ENCODE data around the gene SURF4. TPM values are rescaled to one million over a fixed set of nuclear protein-coding genes. Genes with fewer than 3 reads are reported as not detected.

SURF4 gene
- polyA plus RNA-seq, 2 of the 4 experiments (the other 2 are of a cell fraction): 159 to 169 TPM

- 63% methylated on average over 13 of the region's 14 CpGs for WGBS (ENCODE audit: missing lambda C conversion rate)
Measured at GRCh38 chr9:133322701-133323100, 53.2 kb downstream of the SURF4 start.

GRCh38 chr9:133321411-133321935 lies 54.4 kb downstream of the SURF4 start:
- Histone ChIP-seq H3K4me1 (no peaks in the 10 kb centered on the region), H3K4me2 (no peak overlapping the region), H3K4me3 (no peak overlapping the region), H3K27ac (no peak overlapping the region), H3K9me3 (0 out of 3 replicates have a peak, but pooled peaks cover 5% of the 10 kb centered on the region)
- POLR2A ChIA-PET: no interaction called here
- CTCF ChIA-PET: interaction anchor here (0.9 to 1.8 kb wide), 2 partner anchors 82 to 136 kb away, joined by 5 read pairs; no protein-coding TSS in a partner anchor
- no peak for DNase-seq (ENCODE audit: low read depth in 1 of 2, low spot score in 1 of 2)
- no peak for FAIRE-seq
- TF ChIP-seq, protein P1, sequence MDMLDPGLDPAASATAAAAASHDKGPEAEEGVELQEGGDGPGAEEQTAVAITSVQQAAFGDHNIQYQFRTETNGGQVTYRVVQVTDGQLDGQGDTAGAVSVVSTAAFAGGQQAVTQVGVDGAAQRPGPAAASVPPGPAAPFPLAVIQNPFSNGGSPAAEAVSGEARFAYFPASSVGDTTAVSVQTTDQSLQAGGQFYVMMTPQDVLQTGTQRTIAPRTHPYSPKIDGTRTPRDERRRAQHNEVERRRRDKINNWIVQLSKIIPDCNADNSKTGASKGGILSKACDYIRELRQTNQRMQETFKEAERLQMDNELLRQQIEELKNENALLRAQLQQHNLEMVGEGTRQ (IDR thresholded peaks at IDR 0.05): no peak
- TF ChIP-seq FOSB (CRISPR knock-in tag; IDR thresholded peaks at IDR 0.05): no peak
- no peak for TF ChIP-seq KDM5A (IDR thresholded peaks at IDR 0.05)
- no peak for TF ChIP-seq TP53 (CRISPR knock-in tag; IDR thresholded peaks at IDR 0.05)
- no peak for TF ChIP-seq ELK1 (IDR thresholded peaks at IDR 0.05; ENCODE audit: low read depth, low read length)
- no peak for TF ChIP-seq CBX2 (IDR thresholded peaks at IDR 0.05; ENCODE audit: borderline replicate concordance, low read depth)
- TF ChIP-seq, protein P2, sequence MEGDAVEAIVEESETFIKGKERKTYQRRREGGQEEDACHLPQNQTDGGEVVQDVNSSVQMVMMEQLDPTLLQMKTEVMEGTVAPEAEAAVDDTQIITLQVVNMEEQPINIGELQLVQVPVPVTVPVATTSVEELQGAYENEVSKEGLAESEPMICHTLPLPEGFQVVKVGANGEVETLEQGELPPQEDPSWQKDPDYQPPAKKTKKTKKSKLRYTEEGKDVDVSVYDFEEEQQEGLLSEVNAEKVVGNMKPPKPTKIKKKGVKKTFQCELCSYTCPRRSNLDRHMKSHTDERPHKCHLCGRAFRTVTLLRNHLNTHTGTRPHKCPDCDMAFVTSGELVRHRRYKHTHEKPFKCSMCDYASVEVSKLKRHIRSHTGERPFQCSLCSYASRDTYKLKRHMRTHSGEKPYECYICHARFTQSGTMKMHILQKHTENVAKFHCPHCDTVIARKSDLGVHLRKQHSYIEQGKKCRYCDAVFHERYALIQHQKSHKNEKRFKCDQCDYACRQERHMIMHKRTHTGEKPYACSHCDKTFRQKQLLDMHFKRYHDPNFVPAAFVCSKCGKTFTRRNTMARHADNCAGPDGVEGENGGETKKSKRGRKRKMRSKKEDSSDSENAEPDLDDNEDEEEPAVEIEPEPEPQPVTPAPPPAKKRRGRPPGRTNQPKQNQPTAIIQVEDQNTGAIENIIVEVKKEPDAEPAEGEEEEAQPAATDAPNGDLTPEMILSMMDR (IDR thresholded peaks at IDR 0.05): no peak
- TF ChIP-seq NPAS2 (CRISPR knock-in tag; IDR thresholded peaks at IDR 0.05; ENCODE audit: borderline replicate concordance): no peak
- TF ChIP-seq MAZ (IDR thresholded peaks at IDR 0.05; ENCODE audit: borderline replicate concordance, low read depth, low read length): no peak
- no peak for TF ChIP-seq PBX3 (IDR thresholded peaks at IDR 0.05)
- no peak for TF ChIP-seq FOXS1 (CRISPR knock-in tag; IDR thresholded peaks at IDR 0.05)
- 67% methylated on average over 13 of the region's 13 CpGs for WGBS (ENCODE audit: missing lambda C conversion rate)
- ATAC-seq: no peak

More at GRCh38 chr9:133322701-133323100, 53.2 kb downstream of the SURF4 start:
- no peak overlapping the region for H3K4me2 ChIP-seq
- H3K27ac ChIP-seq: no peak overlapping the region
- CTCF ChIA-PET: interaction anchor here (0.6 kb wide), 1 partner anchor 83 kb away, joined by 3 read pairs; no protein-coding TSS in a partner anchor
- ATAC-seq: no peak
- POLR2A ChIA-PET: no interaction called here
- no peak for TF ChIP-seq RAD21 (conservative IDR thresholded peaks at IDR 0.05 in 1 of 2, IDR thresholded peaks at IDR 0.05 in 1 of 2)
- TF ChIP-seq JUNB (IDR thresholded peaks at IDR 0.05): no peak
- TF ChIP-seq MAZ (IDR thresholded peaks at IDR 0.05; ENCODE audit: borderline replicate concordance, low read depth, low read length): no peak
- TF ChIP-seq HOXB5 (CRISPR knock-in tag; IDR thresholded peaks at IDR 0.05): no peak
- no peak for TF ChIP-seq POLR2AphosphoS2 (conservative IDR thresholded peaks at IDR 0.05; ENCODE audit: low read length)
- TF ChIP-seq HOXA7 (CRISPR knock-in tag; IDR thresholded peaks at IDR 0.05): no peak
- TF ChIP-seq EHF (CRISPR knock-in tag; IDR thresholded peaks at IDR 0.05): no peak
- no peak for TF ChIP-seq EP300 (IDR thresholded peaks at IDR 0.05)
- TF ChIP-seq CBX8 (IDR thresholded peaks at IDR 0.05): no peak
- no peak for TF ChIP-seq NPAS2 (CRISPR knock-in tag; IDR thresholded peaks at IDR 0.05; ENCODE audit: borderline replicate concordance)
- TF ChIP-seq MYC (IDR thresholded peaks at IDR 0.05; ENCODE audit: borderline replicate concordance, low read length): no peak
- TF ChIP-seq SREBF2 (IDR thresholded peaks at IDR 0.05): no peak
- TF ChIP-seq KDM1A (IDR thresholded peaks at IDR 0.05; ENCODE audit: low read depth): no peak
- TF ChIP-seq, protein P3, sequence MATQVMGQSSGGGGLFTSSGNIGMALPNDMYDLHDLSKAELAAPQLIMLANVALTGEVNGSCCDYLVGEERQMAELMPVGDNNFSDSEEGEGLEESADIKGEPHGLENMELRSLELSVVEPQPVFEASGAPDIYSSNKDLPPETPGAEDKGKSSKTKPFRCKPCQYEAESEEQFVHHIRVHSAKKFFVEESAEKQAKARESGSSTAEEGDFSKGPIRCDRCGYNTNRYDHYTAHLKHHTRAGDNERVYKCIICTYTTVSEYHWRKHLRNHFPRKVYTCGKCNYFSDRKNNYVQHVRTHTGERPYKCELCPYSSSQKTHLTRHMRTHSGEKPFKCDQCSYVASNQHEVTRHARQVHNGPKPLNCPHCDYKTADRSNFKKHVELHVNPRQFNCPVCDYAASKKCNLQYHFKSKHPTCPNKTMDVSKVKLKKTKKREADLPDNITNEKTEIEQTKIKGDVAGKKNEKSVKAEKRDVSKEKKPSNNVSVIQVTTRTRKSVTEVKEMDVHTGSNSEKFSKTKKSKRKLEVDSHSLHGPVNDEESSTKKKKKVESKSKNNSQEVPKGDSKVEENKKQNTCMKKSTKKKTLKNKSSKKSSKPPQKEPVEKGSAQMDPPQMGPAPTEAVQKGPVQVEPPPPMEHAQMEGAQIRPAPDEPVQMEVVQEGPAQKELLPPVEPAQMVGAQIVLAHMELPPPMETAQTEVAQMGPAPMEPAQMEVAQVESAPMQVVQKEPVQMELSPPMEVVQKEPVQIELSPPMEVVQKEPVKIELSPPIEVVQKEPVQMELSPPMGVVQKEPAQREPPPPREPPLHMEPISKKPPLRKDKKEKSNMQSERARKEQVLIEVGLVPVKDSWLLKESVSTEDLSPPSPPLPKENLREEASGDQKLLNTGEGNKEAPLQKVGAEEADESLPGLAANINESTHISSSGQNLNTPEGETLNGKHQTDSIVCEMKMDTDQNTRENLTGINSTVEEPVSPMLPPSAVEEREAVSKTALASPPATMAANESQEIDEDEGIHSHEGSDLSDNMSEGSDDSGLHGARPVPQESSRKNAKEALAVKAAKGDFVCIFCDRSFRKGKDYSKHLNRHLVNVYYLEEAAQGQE (IDR thresholded peaks at IDR 0.05): no peak
- no peak for TF ChIP-seq PHF8 (IDR thresholded peaks at IDR 0.05; ENCODE audit: borderline replicate concordance, low read depth)
- no peak for TF ChIP-seq ESRRA (IDR thresholded peaks at IDR 0.05; ENCODE audit: borderline replicate concordance, low read length)
- TF ChIP-seq RNF2 (IDR thresholded peaks at IDR 0.05; ENCODE audit: borderline replicate concordance, low read depth): no peak
- no peak for DNase-seq (ENCODE audit: low read depth in 1 of 2, low spot score in 1 of 2)
- H3K4me3 ChIP-seq: no peak overlapping the region
- FAIRE-seq: no peak
- no peaks in the 10 kb centered on the region for H3K4me1 ChIP-seq
- H3K9me3 ChIP-seq: 0 out of 3 replicates have a peak, but pooled peaks cover 5% of the 10 kb centered on the region
